Common myeloid progenitor, CD34-positive (primary cell): ENCODE measurements around the gene EXT2.

ENCODE experiments used
- CTCF ChIA-PET: fragments of 350-600 bp; sonication (Branson Sonifier 250); formaldehyde crosslinking; loops from one replicate; lab custom pipeline; 2021; ENCODE audit warnings: antibody characterized with exemption; lab: Charles Lee
- POLR2A ChIA-PET: fragments of 350-600 bp; sonication (Branson Sonifier 250); formaldehyde crosslinking; loops from one replicate; lab custom pipeline; 2021; ENCODE audit warnings: antibody characterized with exemption; lab: Charles Lee
- DNase-seq, 3 donors: peaks; one replicate each; pipeline versions ENCODE4 v3.0.0 to v3.0.0-alpha.2; 2013
- H3K27ac ChIP-seq, 2 experiments: 1 replicate in 1 of 2; 2 replicates in 1 of 2; pipeline ENCODE4 v1.7.0; 2013; ENCODE audit warnings: inconsistent platforms in 2 of 2, low read length in 2 of 2, mild to moderate bottlenecking in 2 of 2, low read depth in 1 of 2, moderate library complexity in 1 of 2; ENCODE audit not compliant: severe bottlenecking in 2 of 2, insufficient read depth in 1 of 2, poor library complexity in 1 of 2
- H3K27me3 ChIP-seq, 5 experiments: replicated peaks in 2 of 5; 1 replicate in 3 of 5; 2 replicates in 2 of 5; pipeline versions ENCODE4 v1.6.1 to v1.7.0; 2013; ENCODE audit warnings: low read length in 4 of 5, mild to moderate bottlenecking in 2 of 5, moderate library complexity in 2 of 5, inconsistent platforms in 1 of 5; ENCODE audit not compliant: insufficient read depth in 5 of 5, control insufficient read depth in 4 of 5
- H3K36me3 ChIP-seq, 4 experiments: 1 replicate in 2 of 4; 2 replicates in 2 of 4; pipeline versions ENCODE4 v1.6.1 to v1.7.0; 2013; ENCODE audit warnings: low read length in 3 of 4, control low read depth in 1 of 4, mild to moderate bottlenecking in 1 of 4; ENCODE audit not compliant: control insufficient read depth in 4 of 4, insufficient read depth in 4 of 4
- H3K4me1 ChIP-seq, 4 experiments: 1 replicate in 3 of 4; 2 replicates in 1 of 4; pipeline versions ENCODE4 v1.6.1 to v1.7.1; 2013; ENCODE audit warnings: low read length in 3 of 4, mild to moderate bottlenecking in 3 of 4, control low read depth in 1 of 4, inconsistent platforms in 1 of 4, moderate library complexity in 1 of 4; ENCODE audit not compliant: control insufficient read depth in 4 of 4, insufficient read depth in 4 of 4; ENCODE audit errors: control extremely low read depth in 1 of 4
- H3K4me3 ChIP-seq, 7 experiments: 1 replicate in 4 of 7; 2 replicates in 3 of 7; pipeline versions ENCODE4 v1.5.1 to v1.7.0; 2013; ENCODE audit warnings: mild to moderate bottlenecking in 7 of 7, low read length in 6 of 7, moderate library complexity in 6 of 7, inconsistent platforms in 2 of 7, low read depth in 2 of 7, control low read depth in 1 of 7; ENCODE audit not compliant: insufficient read depth in 4 of 7, control insufficient read depth in 1 of 7; ENCODE audit errors: extremely low read depth in 1 of 7
- H3K9me3 ChIP-seq, 5 experiments: 1 replicate in 4 of 5; 2 replicates in 1 of 5; pipeline versions ENCODE4 v1.6.1 to v1.7.1; 2013; ENCODE audit warnings: low read length in 4 of 5, mild to moderate bottlenecking in 2 of 5, inconsistent platforms in 1 of 5, low read depth in 1 of 5, moderate library complexity in 1 of 5; ENCODE audit not compliant: control insufficient read depth in 4 of 5, insufficient read depth in 2 of 5; ENCODE audit errors: control extremely low read depth in 1 of 5
- WGBS: methylation state at CpG from one replicate; pipeline ENCODE4 v1.1.5; 2013; ENCODE audit not compliant: insufficient coverage; 5-methylcytosine and 5-hydroxymethylcytosine counted together

EXT2 gene

DNA sequence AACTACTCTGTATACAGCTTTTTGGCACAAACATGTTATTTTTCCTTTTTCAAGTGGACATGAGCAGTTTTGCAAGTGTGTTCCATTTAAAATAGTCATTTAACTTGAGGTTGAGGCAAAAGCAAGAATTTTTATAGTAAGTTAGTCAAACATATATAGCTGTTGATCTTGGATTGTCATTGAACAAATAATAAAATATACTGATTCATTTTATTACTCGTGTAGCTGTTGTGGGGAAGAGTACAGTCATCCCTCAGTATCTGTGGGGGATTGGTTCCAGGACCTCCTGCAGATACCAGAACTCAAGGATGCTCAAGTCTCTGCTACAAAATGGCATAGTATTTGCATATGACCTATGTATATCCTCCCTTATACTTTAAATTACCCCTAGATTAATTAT lies 45.3 kb downstream of the EXT2 start:
- Histone ChIP-seq H3K9me3 (no peaks in the 10 kb centered on the region), H3K4me3 (no peak overlapping the region), H3K27ac (no peak overlapping the region), H3K4me1 (peaks cover 0 to 4% (median 0%) of the 10 kb centered on the region in 4 experiments), H3K27me3 (no peaks in the 10 kb centered on the region), H3K36me3 (peaks cover 4 to 31% (median 21%) of the 10 kb centered on the region in 4 experiments)
- POLR2A ChIA-PET = no interaction called here
- DNase-seq = no peak
- CTCF ChIA-PET = no interaction called here
- no CpG with 5 or more reads among the region's 1 CpG for WGBS

DNA sequence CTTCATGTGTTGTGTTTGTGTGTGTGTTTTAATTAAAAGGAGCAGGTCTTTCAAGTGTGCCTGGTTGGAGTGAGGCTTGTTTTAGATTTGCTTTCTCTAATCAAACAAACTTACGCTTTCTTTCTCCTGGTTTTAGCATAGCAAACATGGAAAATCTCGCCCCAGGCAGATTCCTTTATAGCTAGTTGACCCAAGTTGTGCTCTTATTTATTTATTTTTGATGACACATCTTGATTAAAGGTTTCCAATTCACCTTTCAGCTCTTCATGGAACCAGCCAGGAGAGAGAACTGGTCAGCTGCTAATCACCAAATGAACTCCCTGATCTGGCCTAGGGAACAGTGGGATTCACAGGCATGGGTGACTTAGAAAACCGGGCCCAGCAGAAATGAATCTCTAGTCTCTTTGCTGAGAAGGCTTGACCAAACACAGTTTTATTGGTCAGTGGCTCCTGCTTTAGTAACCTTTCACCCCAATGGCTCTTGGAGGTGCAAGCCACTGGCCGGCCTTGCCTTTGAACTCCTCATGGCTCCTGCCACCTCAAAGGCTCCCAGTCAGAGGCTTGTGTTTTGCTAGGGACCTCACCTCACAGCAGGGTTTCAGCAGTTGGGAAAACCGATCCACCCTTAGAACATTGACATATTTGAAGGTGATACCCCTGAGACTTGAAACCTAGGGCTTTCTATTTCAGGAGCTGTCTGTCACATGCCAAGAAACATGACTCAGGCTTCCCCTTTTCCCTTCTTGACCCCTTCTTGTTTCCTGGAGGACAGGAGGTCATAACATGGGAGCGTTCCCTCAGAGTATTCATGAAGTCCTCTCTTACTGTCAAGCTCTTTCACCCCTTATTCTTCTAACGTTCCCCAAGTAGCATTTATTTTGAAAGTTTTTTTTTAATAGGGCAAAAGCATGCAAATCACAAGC lies 48.8 kb downstream of the EXT2 start:
- Histone ChIP-seq H3K4me3 (no peak overlapping the region), H3K4me1 (peaks cover 0 to 4% (median 0%) of the 10 kb centered on the region in 4 experiments), H3K27ac (no peak overlapping the region), H3K9me3 (no peaks in the 10 kb centered on the region), H3K27me3 (no peaks in the 10 kb centered on the region), H3K36me3 (peaks cover 9 to 31% (median 18%) of the 10 kb centered on the region in 4 experiments)
- ChIA-PET CTCF (interaction anchor here (1.4 to 1.5 kb wide), 2 partner anchors 11 to 34 kb away, joined by 4 read pairs; no protein-coding TSS in a partner anchor), POLR2A (no interaction called here)
- WGBS = 90% methylated on average over 4 of the region's 7 CpGs
- no peak for DNase-seq

DNA sequence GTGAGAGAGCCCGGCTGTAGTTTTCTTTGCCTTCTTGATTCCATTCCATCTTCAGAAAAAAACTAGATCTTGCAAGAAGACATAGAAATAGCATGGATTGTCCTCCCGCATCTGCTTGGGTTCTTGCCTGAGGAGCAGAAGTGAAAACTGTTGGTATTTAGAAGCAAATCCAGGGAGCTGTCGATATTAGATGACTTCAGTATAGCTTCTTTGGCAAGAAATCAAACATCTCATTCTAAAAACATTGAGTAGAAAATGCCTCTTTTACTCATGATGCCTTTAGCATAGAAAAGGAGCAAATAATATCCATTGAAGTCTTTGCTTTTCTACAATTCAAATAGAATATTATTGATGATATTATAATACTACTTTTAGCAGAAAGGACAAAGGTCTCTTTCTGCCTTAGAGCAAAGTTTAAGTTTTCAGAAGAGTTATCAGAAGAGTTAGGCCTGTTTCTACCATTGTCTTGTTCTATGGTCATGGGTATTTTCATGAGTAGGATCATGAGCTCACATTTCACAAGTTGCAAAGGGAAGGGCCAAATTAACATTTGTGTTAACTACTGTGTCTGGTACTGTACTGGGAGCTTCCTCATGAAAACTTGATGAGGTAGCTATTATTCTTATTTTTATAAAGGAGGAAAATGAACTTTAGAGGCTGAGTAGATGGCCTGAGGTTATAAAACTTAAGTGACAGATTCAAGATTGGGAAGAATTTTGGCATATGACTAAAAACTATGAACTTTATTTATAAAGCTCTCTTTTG lies 49.7 kb downstream of the EXT2 start:
- POLR2A ChIA-PET = no interaction called here

DNA sequence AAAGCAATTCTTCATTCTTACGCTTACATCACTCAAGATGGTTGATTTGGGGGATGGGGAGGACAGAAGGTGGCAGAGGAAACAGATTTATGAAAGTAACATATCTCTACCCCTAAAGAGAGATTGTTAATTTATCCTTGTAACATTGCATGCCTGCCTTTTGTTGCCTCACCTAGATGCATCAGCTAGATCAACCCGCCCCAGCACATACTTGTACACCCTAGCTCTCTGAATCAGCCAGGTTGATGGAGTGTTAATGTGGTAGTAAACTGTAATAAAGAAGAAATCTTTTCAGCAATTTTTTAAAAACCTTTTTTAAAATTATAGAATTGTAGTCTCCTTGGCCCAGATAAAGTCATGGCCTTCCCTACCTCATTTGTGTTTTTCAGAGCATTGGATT lies 51.5 kb downstream of the EXT2 start:
- H3K4me3 ChIP-seq = no peak overlapping the region
- H3K27me3 ChIP-seq = no peaks in the 10 kb centered on the region
- DNase-seq = no peak
- POLR2A ChIA-PET = no interaction called here
- peaks cover 0 to 4% (median 0%) of the 10 kb centered on the region in 4 experiments for H3K4me1 ChIP-seq
- no CpG with 5 or more reads among the region's 2 CpGs for WGBS
- no peak overlapping the region for H3K27ac ChIP-seq
- H3K36me3 ChIP-seq = peaks cover 14 to 45% (median 23%) of the 10 kb centered on the region in 4 experiments
- peaks cover 0 to 7% (median 0%) of the 10 kb centered on the region in 5 experiments for H3K9me3 ChIP-seq
- CTCF ChIA-PET = no interaction called here

More for the DNA sequence above, 49.7 kb downstream of the EXT2 start:
- Histone ChIP-seq H3K4me1 (peaks cover 0 to 4% (median 0%) of the 10 kb centered on the region in 4 experiments), H3K9me3 (no peaks in the 10 kb centered on the region), H3K27ac (no peak overlapping the region), H3K27me3 (no peaks in the 10 kb centered on the region), H3K36me3 (peaks cover 12 to 30% (median 19%) of the 10 kb centered on the region in 4 experiments), H3K4me3 (no peak overlapping the region)
- no peak for DNase-seq
- 100% methylated on average over 1 of the region's 3 CpGs for WGBS
- CTCF ChIA-PET = interaction anchor here (0.6 kb wide), 1 partner anchor 11 kb away, joined by 3 read pairs; no protein-coding TSS in a partner anchor

DNA sequence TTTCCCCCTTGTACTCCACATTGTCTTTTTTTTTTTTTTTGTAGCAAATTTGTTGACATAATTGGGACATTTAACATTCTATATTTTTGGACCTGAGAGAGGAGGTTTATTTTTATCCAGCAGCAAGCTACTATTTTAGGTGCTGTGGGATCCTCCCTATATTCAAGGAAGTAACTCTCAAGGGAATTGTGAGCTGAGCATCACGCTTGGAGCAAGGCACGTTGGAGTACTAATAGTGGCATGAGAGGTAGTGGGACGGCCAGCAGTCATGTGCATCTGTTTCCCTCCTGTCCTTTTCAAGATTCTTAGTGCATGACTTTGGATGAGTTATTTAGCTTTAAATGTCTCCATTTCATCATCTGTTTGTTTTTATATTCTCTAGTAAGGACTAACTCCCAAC lies 52.3 kb downstream of the EXT2 start:
- Histone ChIP-seq H3K27ac (no peak overlapping the region), H3K4me1 (peaks cover 0 to 4% (median 0%) of the 10 kb centered on the region in 4 experiments), H3K36me3 (peaks cover 16 to 51% (median 23%) of the 10 kb centered on the region in 4 experiments), H3K4me3 (no peak overlapping the region), H3K27me3 (no peaks in the 10 kb centered on the region), H3K9me3 (peaks cover 0 to 10% (median 0%) of the 10 kb centered on the region in 5 experiments)
- ChIA-PET POLR2A (no interaction called here), CTCF (no interaction called here)
- WGBS = 100% methylated on average over 3 of the region's 3 CpGs
- DNase-seq = no peak

DNA sequence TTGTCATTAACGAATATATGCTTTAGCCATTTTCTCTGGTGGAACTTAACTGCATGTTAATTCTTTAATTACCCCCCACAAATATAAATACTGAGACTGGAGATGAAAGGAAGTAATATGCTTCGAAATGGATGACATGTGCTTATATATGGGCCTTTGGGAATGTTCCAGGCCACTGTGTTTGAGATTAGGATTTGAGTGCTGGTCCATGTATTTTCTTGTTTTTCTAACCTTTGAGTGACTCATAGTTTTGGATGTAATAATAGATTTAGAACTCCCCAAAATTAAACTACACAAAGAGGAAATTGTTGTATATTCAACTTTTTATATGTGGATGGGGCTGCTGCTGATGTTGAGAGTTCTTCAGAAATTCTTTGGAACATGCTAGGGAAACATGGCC lies 54.2 kb downstream of the EXT2 start:
- no peaks in the 10 kb centered on the region for H3K27me3 ChIP-seq
- CTCF ChIA-PET = no interaction called here
- peaks cover 13 to 45% (median 19%) of the 10 kb centered on the region in 4 experiments for H3K36me3 ChIP-seq
- POLR2A ChIA-PET = no interaction called here
- H3K27ac ChIP-seq = no peak overlapping the region
- no peak overlapping the region for H3K4me3 ChIP-seq
- H3K9me3 ChIP-seq = peaks cover 0 to 19% (median 0%) of the 10 kb centered on the region in 5 experiments
- H3K4me1 ChIP-seq = no peaks in the 10 kb centered on the region
- WGBS = 100% methylated on average over 1 of the region's 2 CpGs
- DNase-seq = no peak
